HL-60 (cell line): ENCODE measurements around the gene NFIA.
"Not testable (repeated sequence)": the region's sequence is repeated elsewhere in the genome, so short reads cannot be mapped to it uniquely, and the experiment has no call there.

Source experiments
- CTCF ChIP-seq: IDR thresholded peaks from one replicate; pipeline ENCODE4 v1.5.1; 2011; ENCODE audit warnings: low read length, control low read depth, inconsistent platforms; ENCODE audit not compliant: insufficient read depth
- POLR2AphosphoS5 ChIP-seq: IDR thresholded peaks from 2 replicates; pipeline ENCODE4 v1.6.1; 2012; ENCODE audit warnings: low read depth

GRCh38 chr1:61467836-61468235 lies 385.5 kb downstream of the NFIA start:
- not testable (repeated sequence) for TF ChIP-seq CTCF, POLR2AphosphoS5
